GM12878 (cell line): ENCODE measurements around the gene MT1HL1. TPM values are rescaled to one million over a fixed set of nuclear protein-coding genes. Genes with fewer than 3 reads are reported as not detected.

ENCODE experiments used
- ATAC-seq: fragments of 200-7000 bp; cut with Tn5 transposase; 3 replicates; pipeline ENCODE4 v1.9.1; 2020; ENCODE audit warnings: mild to moderate bottlenecking, moderate library complexity
- BruUV-seq: library from RNA; stranded (reverse); fragments of 400-500 nt; replicated peaks from 2 replicates; lab custom pipeline; 2021; lab: Mats Ljungman, UMichigan
- CTCF ChIA-PET: fragments of 300-600 bp; sonication (Branson Sonifier 250); formaldehyde crosslinking; extraction: SDS; loops from one replicate; lab custom pipeline; 2021; ENCODE audit warnings: inconsistent platforms; lab: Yijun Ruan, JAX
- POLR2A ChIA-PET: fragments of 350-600 bp; formaldehyde crosslinking; extraction: SDS; loops from one replicate; lab custom pipeline; 2021; ENCODE audit warnings: inconsistent platforms; lab: Charles Lee
- RAD21 ChIA-PET: fragments of 300-600 bp; sonication (Branson Sonifier 250); formaldehyde crosslinking; loops from one replicate; lab custom pipeline; 2023; ENCODE audit warnings: antibody characterized with exemption; ENCODE audit not compliant: unreplicated experiment; lab: Charles Lee
- SMC1A ChIA-PET: fragments of 300-600 bp; sonication (Branson Sonifier 250); formaldehyde crosslinking; loops from one replicate; lab custom pipeline; 2023; ENCODE audit not compliant: unreplicated experiment, uncharacterized antibody; lab: Charles Lee
- DNase-seq: peaks from one replicate; pipeline ENCODE4 v3.0.0-alpha.2; 2011; ENCODE audit warnings: low read depth, low spot score
- FAIRE-seq: peaks from 3 replicates; lab custom pipeline; 2011; peaks lifted over from hg19 to GRCh38; lab: Jason Lieb, UNC
- H2AFZ ChIP-seq: 2 replicates; pipeline ENCODE4 v1.6.0; 2011; ENCODE audit warnings: low read depth, low read length, control low read depth; ENCODE audit not compliant: control insufficient read depth
- H3K27ac ChIP-seq: 2 replicates; pipeline ENCODE4 v1.5.1; 2011; ENCODE audit warnings: control low read depth; ENCODE audit not compliant: control insufficient read depth, insufficient read depth
- H3K27me3 ChIP-seq, 2 experiments: replicated peaks in 1 of 2; 2 replicates each; pipeline versions ENCODE4 v1.6.0 to v1.6.1; 2011; ENCODE audit warnings: low read length in 1 of 2; ENCODE audit not compliant: control insufficient read depth in 2 of 2, insufficient read depth in 2 of 2
- H3K36me3 ChIP-seq, 2 experiments: 2 replicates each; pipeline ENCODE4 v1.5.1; 2011; ENCODE audit warnings: low read length in 1 of 2; ENCODE audit not compliant: control insufficient read depth in 2 of 2, insufficient read depth in 2 of 2
- H3K4me1 ChIP-seq: 2 replicates; pipeline ENCODE4 v1.6.1; 2011; ENCODE audit warnings: mild to moderate bottlenecking, low read length, moderate library complexity, mixed read lengths; ENCODE audit not compliant: control insufficient read depth, insufficient read depth
- H3K4me2 ChIP-seq: 2 replicates; pipeline ENCODE4 v1.6.0; 2011; ENCODE audit warnings: control low read depth; ENCODE audit not compliant: control insufficient read depth, insufficient read depth
- H3K4me3 ChIP-seq: fragments of 200-600 bp; sonication (generic); 2 replicates; pipeline ENCODE4 v1.5.1; 2016
- H3K79me2 ChIP-seq: 2 replicates; pipeline ENCODE4 v1.6.0; 2011; ENCODE audit warnings: low read length; ENCODE audit not compliant: control insufficient read depth, insufficient read depth
- H3K9ac ChIP-seq: 2 replicates; pipeline ENCODE4 v1.8.0; 2011; ENCODE audit warnings: low read length, control low read depth, mixed read lengths; ENCODE audit not compliant: control insufficient read depth, insufficient read depth
- H3K9me3 ChIP-seq: replicated peaks from 3 replicates; pipeline ENCODE4 v1.5.1; 2011; ENCODE audit warnings: mild to moderate bottlenecking, low read length; ENCODE audit not compliant: control insufficient read depth, insufficient read depth
- H4K20me1 ChIP-seq: 2 replicates; pipeline ENCODE4 v1.6.0; 2011; ENCODE audit not compliant: control insufficient read depth, insufficient read depth
- IRF3 ChIP-seq: fragments of 450-650 bp; IDR thresholded peaks from 2 replicates; pipeline ENCODE4 v1.6.1; 2014; ENCODE audit warnings: mild to moderate bottlenecking
- KDM1A ChIP-seq: fragments of 200-600 bp; sonication (generic); IDR thresholded peaks from 2 replicates; pipeline ENCODE4 v1.6.1; 2016; ENCODE audit warnings: borderline replicate concordance
- MTA2 ChIP-seq: fragments of 450-650 bp; IDR thresholded peaks from 2 replicates; pipeline ENCODE4 v1.6.1; 2016; ENCODE audit warnings: low read depth, mild to moderate bottlenecking, moderate library complexity
- MYC ChIP-seq: IDR thresholded peaks from 2 replicates; pipeline ENCODE4 v1.6.1; 2011; ENCODE audit warnings: mild to moderate bottlenecking, low read length, moderate library complexity, inconsistent platforms; ENCODE audit not compliant: insufficient read depth, insufficient replicate concordance, insufficient read length, severe bottlenecking
- NRF1 ChIP-seq: conservative IDR thresholded peaks from 2 replicates; pipeline ENCODE4 v1.6.1; 2011; ENCODE audit warnings: mild to moderate bottlenecking, low read depth, low read length, improper control_type of control experiment
- TCF12 ChIP-seq: IDR thresholded peaks from 2 replicates; pipeline ENCODE4 v1.6.1; 2011; ENCODE audit warnings: low read depth, mild to moderate bottlenecking, low read length
- WRNIP1 ChIP-seq: IDR thresholded peaks from 2 replicates; pipeline ENCODE4 v1.6.1; 2011; ENCODE audit warnings: low read depth, low read length, improper control_type of control experiment, borderline replicate concordance
- ZBTB4 ChIP-seq: fragments of 450-650 bp; formaldehyde crosslinking; IDR thresholded peaks from 2 replicates; pipeline ENCODE4 v1.4.0; 2022; ENCODE audit warnings: mild to moderate bottlenecking, moderate library complexity
- ZNF384 ChIP-seq: IDR thresholded peaks from 2 replicates; pipeline ENCODE4 v1.6.1; 2012; ENCODE audit warnings: low read depth, mild to moderate bottlenecking, low read length, improper control_type of control experiment, borderline replicate concordance
- ZNF622 ChIP-seq: fragments of 450-650 bp; IDR thresholded peaks from 2 replicates; pipeline ENCODE4 v1.6.1; 2017; ENCODE audit warnings: mild to moderate bottlenecking, inconsistent platforms
- WGBS: methylation state at CpG from one replicate; pipeline ENCODE4 v1.1.6; 2016; ENCODE audit warnings: low lambda C conversion rate; ENCODE audit not compliant: insufficient replicate concordance, insufficient coverage; ENCODE audit errors: missing lambda C conversion rate; 5-methylcytosine and 5-hydroxymethylcytosine counted together
- in situ Hi-C: fragments of 300-500 bp; cut with MboI; formaldehyde crosslinking; loops from 9 replicates; pipeline ENCODE4 v1.14.3; 2018; ENCODE audit warnings: mixed read lengths
- intact Hi-C: fragments of 100-400 bp; cut with micrococcal nuclease; formaldehyde crosslinking; loops from one replicate; pipeline ENCODE4 v1.14.2; 2022; ENCODE audit not compliant: unreplicated experiment
- polyA plus RNA-seq, 11 experiments: library from polyadenylated mRNA; depleted of rRNA in 4 of 11; unstranded in 6 of 11; stranded (reverse) in 5 of 11; fragments of >200 nt; fragmentation: Nextera tagmentation in 4 of 11; fragmentation: Illumina TruSeq in 1 of 11; extraction: Ambion mirVana in 4 of 11; extraction: Trizol in 1 of 11; gene quantifications; 1 replicate in 1 of 11; 2 replicates in 10 of 11; pipeline versions ENCODE4 v1.2.1 to v1.2.3, GENCODE V29; 2011 to 2016; ENCODE audit warnings: inconsistent platforms in 2 of 11, missing spikeins in 2 of 11, low read depth in 1 of 11
- total RNA-seq, 4 experiments: library from RNA; depleted of rRNA in 3 of 4; stranded (reverse); fragments of >200 nt in 3 of 4; fragmentation: Illumina TruSeq in 1 of 4; extraction: Trizol in 1 of 4; gene quantifications; 2 replicates each; pipeline versions ENCODE4 v1.2.1 to v1.2.3, GENCODE V29; 2013 to 2021

The MT1HL1 gene
- total and polyA plus RNA-seq, 10 of the 15 experiments (the other 5 are each of a cell fraction or from before 2014, with no cell fraction given), result not detected

- DNase-seq, result no peak
- ChIA-PET RAD21 (no interaction called here), SMC1A (interaction anchor here (1.3 kb wide), 1 partner anchor 10 kb away, joined by 3 read pairs; no protein-coding TSS in a partner anchor), POLR2A (no interaction called here), CTCF (no interaction called here)
- Histone ChIP-seq H3K4me1 (no peaks in the 10 kb centered on the region), H3K36me3 (no peaks in the 10 kb centered on the region), H3K79me2 (no peaks in the 10 kb centered on the region), H4K20me1 (no peaks in the 10 kb centered on the region), H3K27ac (no peak overlapping the region), H3K9ac (no peak overlapping the region), H3K4me2 (no peak overlapping the region), H3K9me3 (no peaks in the 10 kb centered on the region), H3K27me3 (peaks cover 7 to 10% of the 10 kb centered on the region in 2 experiments), H2AFZ (no peak overlapping the region), H3K4me3 (no peak overlapping the region)
- WGBS, result 15% methylated on average over 48 of the region's 55 CpGs
- ATAC-seq, result no peak
- no TSS peak for BruUV-seq
- no peak for TF ChIP-seq TCF12
- TF ChIP-seq IRF3, result no peak
- TF ChIP-seq ZNF622, result no peak
- TF ChIP-seq ZNF384, result no peak
- no peak for TF ChIP-seq ZBTB4 (CRISPR knock-in tag)
- TF ChIP-seq KDM1A, result no peak
- no peak for TF ChIP-seq NRF1
- no peak for TF ChIP-seq MTA2
- no peak for TF ChIP-seq WRNIP1
- TF ChIP-seq MYC, result no peak
- in situ Hi-C loops, result no loop called here
- intact Hi-C loops, result no loop called here
- no peak for FAIRE-seq
Observed at GRCh38 chr1:237042892-237043576, 38.8 kb upstream of the MT1HL1 start.
